Omental fat pad (tissue), 4 donors: Measurements from ENCODE around the gene HELLS. TPM values are rescaled to one million over a fixed set of nuclear protein-coding genes. Genes with fewer than 3 reads are reported as not detected.

Source experiments
- ATAC-seq: fragments of 150-250 bp; one replicate; pipeline ENCODE4 v1.9.1; 2016; ENCODE audit warnings: mild to moderate bottlenecking, moderate library complexity; ENCODE audit not compliant: low FRiP score
- DNase-seq: peaks from one replicate; pipeline ENCODE4 v3.0.0-alpha.2; 2019; ENCODE audit warnings: low spot score
- total RNA-seq, 4 donors: library from RNA; depleted of rRNA; stranded (reverse); fragments of >200 nt; gene quantifications; one replicate each; pipeline ENCODE4 v1.1.0, GENCODE V29; 2016
- TF ChIP-seq, protein P1 (sequence below), 3 donors: fragments of 450-650 bp; IDR thresholded peaks; one replicate each; pipeline ENCODE4 v1.5.1; 2016 to 2017; ENCODE audit warnings: antibody characterized with exemption in 3 of 3, mild to moderate bottlenecking in 3 of 3, moderate library complexity in 2 of 3

HELLS gene
- total RNA-seq, 4 donors from 2014 or later: 1.2 to 5.9 (median 3.1) TPM

DNA sequence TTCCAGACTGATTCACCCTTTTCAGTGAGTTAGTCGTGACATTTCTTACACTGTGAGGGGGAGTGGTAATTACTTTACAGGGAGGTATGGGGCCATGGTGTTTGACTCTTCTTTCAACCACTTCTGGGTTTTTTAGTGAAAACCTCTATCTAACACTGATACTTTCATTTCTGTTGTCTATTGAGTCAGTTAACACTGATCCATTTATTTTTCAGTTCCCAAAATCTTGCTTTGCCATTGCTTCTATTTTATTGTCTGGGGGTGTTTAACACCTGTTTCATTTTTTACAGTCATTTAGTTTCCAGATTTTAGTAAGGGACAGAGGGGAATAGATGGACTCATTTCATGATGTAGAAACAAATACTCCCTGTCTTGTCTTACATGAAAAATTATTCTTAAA, 61.5 kb downstream of the HELLS start:
- DNase-seq (no peak), ATAC-seq (no peak)
- TF ChIP-seq, protein P1, sequence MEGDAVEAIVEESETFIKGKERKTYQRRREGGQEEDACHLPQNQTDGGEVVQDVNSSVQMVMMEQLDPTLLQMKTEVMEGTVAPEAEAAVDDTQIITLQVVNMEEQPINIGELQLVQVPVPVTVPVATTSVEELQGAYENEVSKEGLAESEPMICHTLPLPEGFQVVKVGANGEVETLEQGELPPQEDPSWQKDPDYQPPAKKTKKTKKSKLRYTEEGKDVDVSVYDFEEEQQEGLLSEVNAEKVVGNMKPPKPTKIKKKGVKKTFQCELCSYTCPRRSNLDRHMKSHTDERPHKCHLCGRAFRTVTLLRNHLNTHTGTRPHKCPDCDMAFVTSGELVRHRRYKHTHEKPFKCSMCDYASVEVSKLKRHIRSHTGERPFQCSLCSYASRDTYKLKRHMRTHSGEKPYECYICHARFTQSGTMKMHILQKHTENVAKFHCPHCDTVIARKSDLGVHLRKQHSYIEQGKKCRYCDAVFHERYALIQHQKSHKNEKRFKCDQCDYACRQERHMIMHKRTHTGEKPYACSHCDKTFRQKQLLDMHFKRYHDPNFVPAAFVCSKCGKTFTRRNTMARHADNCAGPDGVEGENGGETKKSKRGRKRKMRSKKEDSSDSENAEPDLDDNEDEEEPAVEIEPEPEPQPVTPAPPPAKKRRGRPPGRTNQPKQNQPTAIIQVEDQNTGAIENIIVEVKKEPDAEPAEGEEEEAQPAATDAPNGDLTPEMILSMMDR (IDR thresholded peaks at IDR 0.05): no peak

DNA sequence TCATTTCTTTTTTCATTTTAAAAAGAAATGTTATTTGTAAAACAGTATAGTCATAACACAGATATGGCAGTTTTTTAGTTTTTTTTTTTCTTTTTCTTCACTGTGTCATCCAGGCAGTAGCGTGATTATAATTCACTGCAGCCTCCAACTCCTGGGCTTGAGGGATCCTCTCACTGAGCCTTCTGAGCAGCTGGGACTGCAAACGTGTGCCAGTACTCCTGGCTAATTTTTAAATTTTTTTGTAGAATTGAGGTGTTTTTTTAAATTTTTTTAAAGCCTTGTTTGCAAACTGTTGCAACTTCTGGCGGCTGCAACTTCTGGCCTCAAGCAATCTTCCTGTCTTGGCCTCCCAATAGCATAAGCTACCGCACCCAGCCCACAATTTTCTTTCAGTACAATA, 63.0 kb downstream of the HELLS start:
- ATAC-seq (no peak), DNase-seq (no peak)
- TF ChIP-seq, protein P1 (IDR thresholded peaks at IDR 0.05): no peak

DNA sequence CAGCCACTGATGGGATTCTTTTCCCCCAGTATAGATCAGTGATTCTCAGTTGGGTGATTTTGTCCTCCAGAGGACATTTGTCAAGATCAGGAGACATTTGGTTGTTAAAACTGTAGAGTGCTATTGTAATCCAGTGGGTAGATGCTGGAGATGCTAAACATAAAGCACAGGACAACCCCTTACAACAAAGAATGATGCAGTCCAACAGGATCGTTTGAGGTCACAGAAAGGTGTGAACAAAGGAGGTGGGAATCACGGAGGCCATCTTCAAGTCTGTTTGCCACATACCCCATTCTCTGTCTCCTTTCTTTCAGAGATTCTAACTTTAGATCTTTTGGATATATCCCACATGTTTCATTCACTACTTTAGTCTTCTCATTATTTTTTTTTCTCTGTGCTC, 69.0 kb downstream of the HELLS start:
- DNase-seq (no peak), ATAC-seq (no peak)
- TF ChIP-seq, protein P1 (IDR thresholded peaks at IDR 0.05): no peak

DNA sequence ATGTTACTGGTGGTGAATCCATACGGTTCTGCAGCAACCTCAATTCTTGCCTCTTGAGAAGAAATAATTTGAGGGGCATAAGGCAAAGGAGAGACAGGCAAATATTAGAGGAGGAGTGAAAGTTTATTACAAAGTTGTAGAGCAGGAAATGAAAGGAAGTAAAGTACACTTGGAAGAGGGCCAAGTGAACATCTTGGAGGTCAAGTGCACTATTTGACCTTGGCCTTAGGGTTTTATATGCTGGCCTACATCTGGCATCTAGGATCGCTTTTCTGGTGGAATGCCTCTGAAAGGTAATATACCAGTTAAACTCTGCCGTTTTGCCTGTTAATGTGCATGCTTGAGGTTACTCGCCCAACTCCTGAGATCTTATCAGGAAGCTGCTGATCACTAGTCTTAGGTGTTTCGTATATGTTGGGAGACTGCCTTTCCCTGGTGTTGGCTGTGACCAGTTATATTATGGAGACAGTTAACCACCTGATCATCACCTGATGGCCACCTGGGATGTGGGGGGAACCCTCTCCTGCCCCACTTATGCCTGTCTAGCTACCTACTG, 71.9 kb downstream of the HELLS start:
- DNase-seq: no peak
- TF ChIP-seq, protein P1 (IDR thresholded peaks at IDR 0.05): no peak
- no peak for ATAC-seq

DNA sequence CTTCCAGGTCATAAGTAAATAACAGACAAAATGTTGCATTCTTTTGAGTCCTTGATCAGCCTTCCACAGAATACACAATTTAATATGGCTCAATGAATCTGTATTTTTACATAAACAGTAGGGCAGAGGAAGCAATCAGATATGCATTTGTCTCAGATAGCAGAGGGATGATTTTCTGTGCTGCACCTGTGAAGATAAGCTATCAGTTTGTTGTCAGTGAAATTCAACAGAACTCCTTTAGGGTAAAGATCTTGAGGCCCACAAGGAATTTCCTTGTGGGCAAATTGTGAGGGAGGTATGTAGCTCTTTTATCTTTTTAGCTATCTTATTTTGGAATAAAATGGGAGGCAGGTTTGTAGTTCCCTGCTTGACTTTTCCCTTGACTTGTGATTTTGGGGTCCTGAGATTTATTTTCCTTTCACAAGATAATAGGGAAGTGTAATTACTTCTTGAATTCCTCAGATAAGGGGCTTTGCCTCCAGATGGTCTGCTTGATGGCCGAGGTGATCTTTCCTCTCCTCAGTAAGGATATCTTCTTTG, 77.1 kb downstream of the HELLS start:
- ATAC-seq (no peak), DNase-seq (no peak)
- TF ChIP-seq, protein P1 (IDR thresholded peaks at IDR 0.05): no peak

DNA sequence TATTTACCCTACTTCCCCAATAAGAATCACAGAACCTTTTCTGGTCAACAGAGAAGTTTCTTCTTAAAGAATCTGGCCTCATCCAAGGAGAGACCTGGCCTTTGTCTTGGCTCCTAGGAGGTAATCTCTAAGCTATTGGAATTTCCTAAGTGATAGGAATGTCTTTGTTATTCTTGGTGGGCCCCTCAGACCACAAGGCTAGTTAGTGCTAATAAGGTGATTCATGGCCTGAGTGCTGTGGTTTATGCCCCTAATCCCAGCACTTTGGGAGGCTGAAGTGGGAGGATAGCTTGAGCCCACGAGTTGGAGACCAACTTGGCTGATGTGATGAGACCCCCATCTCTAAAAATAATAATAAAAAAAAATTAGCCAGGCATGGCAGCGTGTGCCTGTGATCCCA, 78.0 kb downstream of the HELLS start:
- TF ChIP-seq, protein P1 (IDR thresholded peaks at IDR 0.05): no peak
- no peak for DNase-seq
- ATAC-seq: no peak

DNA sequence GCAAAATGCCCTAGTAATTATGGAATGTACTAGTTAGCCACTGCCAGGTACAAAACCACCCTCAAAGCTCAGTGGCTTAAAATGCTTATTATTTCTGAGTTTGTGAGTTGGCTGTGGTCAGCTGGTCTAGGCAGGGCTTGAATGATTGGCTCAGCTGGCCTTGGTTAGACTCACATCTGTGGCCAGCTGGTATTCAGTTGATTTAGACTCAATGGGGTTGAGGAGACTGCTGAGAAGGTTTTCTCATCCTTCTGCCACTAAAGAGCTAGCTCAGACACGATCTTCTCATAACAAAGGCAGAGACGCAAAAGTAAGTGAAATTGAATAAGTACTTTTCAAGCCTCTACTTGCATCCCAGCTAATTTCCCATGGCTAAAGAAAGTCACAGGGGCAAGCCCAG, 80.9 kb downstream of the HELLS start:
- TF ChIP-seq, protein P1 (IDR thresholded peaks at IDR 0.05): no peak
- ATAC-seq (no peak), DNase-seq (no peak)
